HEK293 (cell line): Measurements from ENCODE around the gene CDK6.

Experiments
- KLF10 ChIP-seq: fragments of 450-650 bp; IDR thresholded peaks from 2 replicates; pipeline ENCODE4 v1.5.1; 2018; ENCODE audit warnings: missing biosample characterization, mild to moderate bottlenecking, missing genetic modification characterization
- MEIS1 ChIP-seq: sonication (generic); formaldehyde crosslinking; IDR thresholded peaks from 2 replicates; pipeline ENCODE4 v1.8.1; 2022; ENCODE audit warnings: missing genetic modification reagents, mild to moderate bottlenecking, borderline replicate concordance
- ZFP69B ChIP-seq: fragments of 450-650 bp; formaldehyde crosslinking; IDR thresholded peaks from 2 replicates; pipeline ENCODE4 v1.5.1; 2016; ENCODE audit warnings: missing biosample characterization, missing genetic modification characterization
- ZNF223 ChIP-seq: fragments of 450-650 bp; formaldehyde crosslinking; IDR thresholded peaks from 2 replicates; pipeline ENCODE4 v1.5.1; 2016; ENCODE audit warnings: missing biosample characterization, missing genetic modification characterization
- ZNF302 ChIP-seq: fragments of 450-650 bp; formaldehyde crosslinking; IDR thresholded peaks from 2 replicates; pipeline ENCODE4 v1.5.1; 2016; ENCODE audit warnings: missing biosample characterization, missing genetic modification characterization, low read depth
- ZNF335 ChIP-seq: fragments of 450-650 bp; formaldehyde crosslinking; conservative IDR thresholded peaks from 2 replicates; pipeline ENCODE4 v1.5.1; 2016; ENCODE audit warnings: missing biosample characterization, missing genetic modification characterization
- ZNF776 ChIP-seq: fragments of 450-650 bp; formaldehyde crosslinking; IDR thresholded peaks from 2 replicates; pipeline ENCODE4 v1.5.0; 2017; ENCODE audit warnings: missing biosample characterization, missing genetic modification characterization, borderline replicate concordance
- TF ChIP-seq, protein P1 (sequence below): fragments of 450-650 bp; formaldehyde crosslinking; IDR thresholded peaks from 2 replicates; pipeline ENCODE4 v1.5.1; 2016; ENCODE audit warnings: missing biosample characterization, missing genetic modification characterization

DNA sequence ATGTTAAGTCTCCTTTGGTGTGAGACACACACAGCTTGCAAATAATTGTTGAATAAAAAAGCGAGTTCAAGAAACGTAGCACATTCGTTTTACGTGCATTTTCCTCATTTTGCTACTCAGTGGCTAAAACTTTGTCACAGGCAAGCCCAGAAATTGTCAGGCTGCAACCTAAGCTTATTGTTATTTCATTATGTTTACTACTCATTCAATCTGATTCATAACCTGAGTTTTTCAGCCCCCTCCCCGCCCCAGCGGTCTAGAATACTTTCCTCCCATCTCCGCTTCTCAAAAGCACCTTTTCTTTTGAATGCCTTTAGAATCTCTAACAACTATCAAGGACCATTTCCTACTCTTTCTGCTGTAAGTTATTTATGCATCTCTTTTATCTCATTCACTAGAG is 247.3 kb downstream of the CDK6 start:
- TF ChIP-seq ZNF302 (tag by site-specific recombination) (no peak), MEIS1 (CRISPR knock-in tag) (no peak), ZNF223 (tag by site-specific recombination) (no peak), ZNF335 (no peak), KLF10 (tag by site-specific recombination) (no peak), ZFP69B (tag by site-specific recombination) (no peak), ZNF776 (tag by site-specific recombination) (no peak)
- TF ChIP-seq, protein P1, sequence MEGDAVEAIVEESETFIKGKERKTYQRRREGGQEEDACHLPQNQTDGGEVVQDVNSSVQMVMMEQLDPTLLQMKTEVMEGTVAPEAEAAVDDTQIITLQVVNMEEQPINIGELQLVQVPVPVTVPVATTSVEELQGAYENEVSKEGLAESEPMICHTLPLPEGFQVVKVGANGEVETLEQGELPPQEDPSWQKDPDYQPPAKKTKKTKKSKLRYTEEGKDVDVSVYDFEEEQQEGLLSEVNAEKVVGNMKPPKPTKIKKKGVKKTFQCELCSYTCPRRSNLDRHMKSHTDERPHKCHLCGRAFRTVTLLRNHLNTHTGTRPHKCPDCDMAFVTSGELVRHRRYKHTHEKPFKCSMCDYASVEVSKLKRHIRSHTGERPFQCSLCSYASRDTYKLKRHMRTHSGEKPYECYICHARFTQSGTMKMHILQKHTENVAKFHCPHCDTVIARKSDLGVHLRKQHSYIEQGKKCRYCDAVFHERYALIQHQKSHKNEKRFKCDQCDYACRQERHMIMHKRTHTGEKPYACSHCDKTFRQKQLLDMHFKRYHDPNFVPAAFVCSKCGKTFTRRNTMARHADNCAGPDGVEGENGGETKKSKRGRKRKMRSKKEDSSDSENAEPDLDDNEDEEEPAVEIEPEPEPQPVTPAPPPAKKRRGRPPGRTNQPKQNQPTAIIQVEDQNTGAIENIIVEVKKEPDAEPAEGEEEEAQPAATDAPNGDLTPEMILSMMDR (tag by site-specific recombination), result no peak
